Measurements from ENCODE around the gene FIGN. TPM values are rescaled to one million over a fixed set of nuclear protein-coding genes. Genes with fewer than 3 reads are reported as not detected.

Gene FIGN
- total and polyA plus RNA-seq, 2 experiments from 2014 or later = 1.4 to 4.5 TPM

DNA sequence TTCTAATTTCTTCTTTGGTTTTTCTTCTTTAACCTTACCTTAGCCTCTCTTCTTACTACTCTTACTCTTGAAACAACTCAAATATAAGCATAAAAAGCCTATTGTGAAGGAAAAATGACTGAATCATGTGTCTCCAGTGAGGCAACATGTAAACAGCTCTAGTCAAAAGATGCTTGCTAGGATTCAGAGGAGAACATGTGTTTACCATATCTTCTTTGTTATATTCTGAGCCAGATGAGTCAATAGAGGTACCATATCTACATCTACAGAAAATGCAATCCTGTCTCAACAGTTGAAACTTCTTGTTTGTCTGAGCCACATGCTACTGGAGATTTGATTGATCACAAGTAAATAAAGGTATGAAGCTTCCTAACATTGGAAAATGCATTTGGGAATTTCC lies 15.9 kb upstream of the FIGN start:
- H3K4me2 ChIP-seq = no peak overlapping the region
- H3K79me2 ChIP-seq = no peaks in the 10 kb centered on the region

GRCh38 chr2:163748420-163748819 lies 12.6 kb upstream of the FIGN start:
- Histone ChIP-seq H3K9me2 (replicated peaks; ENCODE audit: insufficient read depth) (no peaks in the 10 kb centered on the region), H3K4me1 (ENCODE audit: insufficient read depth) (no peaks in the 10 kb centered on the region), H3K36me3 (replicated peaks; ENCODE audit: insufficient read depth, low read depth) (no peaks in the 10 kb centered on the region), H3K27me3 (no peaks in the 10 kb centered on the region), H3K79me2 (no peaks in the 10 kb centered on the region), H3K4me3 (no peak overlapping the region), H4K20me1 (ENCODE audit: insufficient read depth, poor library complexity, severe bottlenecking) (no peaks in the 10 kb centered on the region), H3K27ac (no peak overlapping the region), H3K4me2 (no peak overlapping the region), H3K9me3 (ENCODE audit: low read depth) (no peaks in the 10 kb centered on the region), H2AFZ (no peak overlapping the region)
- TF ChIP-seq EZH2phosphoT487 (IDR thresholded peaks at IDR 0.05; ENCODE audit: low read depth, severe bottlenecking, unreplicated experiment) (no peak), EZH2 (IDR thresholded peaks at IDR 0.05; ENCODE audit: borderline replicate concordance) (no peak)
- TF ChIP-seq, protein P1, sequence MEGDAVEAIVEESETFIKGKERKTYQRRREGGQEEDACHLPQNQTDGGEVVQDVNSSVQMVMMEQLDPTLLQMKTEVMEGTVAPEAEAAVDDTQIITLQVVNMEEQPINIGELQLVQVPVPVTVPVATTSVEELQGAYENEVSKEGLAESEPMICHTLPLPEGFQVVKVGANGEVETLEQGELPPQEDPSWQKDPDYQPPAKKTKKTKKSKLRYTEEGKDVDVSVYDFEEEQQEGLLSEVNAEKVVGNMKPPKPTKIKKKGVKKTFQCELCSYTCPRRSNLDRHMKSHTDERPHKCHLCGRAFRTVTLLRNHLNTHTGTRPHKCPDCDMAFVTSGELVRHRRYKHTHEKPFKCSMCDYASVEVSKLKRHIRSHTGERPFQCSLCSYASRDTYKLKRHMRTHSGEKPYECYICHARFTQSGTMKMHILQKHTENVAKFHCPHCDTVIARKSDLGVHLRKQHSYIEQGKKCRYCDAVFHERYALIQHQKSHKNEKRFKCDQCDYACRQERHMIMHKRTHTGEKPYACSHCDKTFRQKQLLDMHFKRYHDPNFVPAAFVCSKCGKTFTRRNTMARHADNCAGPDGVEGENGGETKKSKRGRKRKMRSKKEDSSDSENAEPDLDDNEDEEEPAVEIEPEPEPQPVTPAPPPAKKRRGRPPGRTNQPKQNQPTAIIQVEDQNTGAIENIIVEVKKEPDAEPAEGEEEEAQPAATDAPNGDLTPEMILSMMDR (IDR thresholded peaks at IDR 0.05; ENCODE audit: poor library complexity) = no peak
- DNase-seq (ENCODE audit: low spot score) = no peak

More for the DNA sequence above, 15.9 kb upstream of the FIGN start:
- Histone ChIP-seq H3K36me3 (replicated peaks; ENCODE audit: insufficient read depth, low read depth) (no peaks in the 10 kb centered on the region), H2AFZ (no peak overlapping the region), H3K4me1 (ENCODE audit: insufficient read depth) (no peaks in the 10 kb centered on the region), H3K27me3 (no peaks in the 10 kb centered on the region), H3K9me3 (ENCODE audit: low read depth) (no peaks in the 10 kb centered on the region), H3K27ac (no peak overlapping the region), H3K9me2 (replicated peaks; ENCODE audit: insufficient read depth) (no peaks in the 10 kb centered on the region), H4K20me1 (ENCODE audit: insufficient read depth, poor library complexity, severe bottlenecking) (no peaks in the 10 kb centered on the region), H3K4me3 (no peak overlapping the region)
- TF ChIP-seq, protein P1 (IDR thresholded peaks at IDR 0.05; ENCODE audit: poor library complexity) = no peak
- TF ChIP-seq EZH2phosphoT487 (IDR thresholded peaks at IDR 0.05; ENCODE audit: low read depth, severe bottlenecking, unreplicated experiment) (no peak), EZH2 (IDR thresholded peaks at IDR 0.05; ENCODE audit: borderline replicate concordance) (no peak)
- DNase-seq (ENCODE audit: low spot score) = no peak

DNA sequence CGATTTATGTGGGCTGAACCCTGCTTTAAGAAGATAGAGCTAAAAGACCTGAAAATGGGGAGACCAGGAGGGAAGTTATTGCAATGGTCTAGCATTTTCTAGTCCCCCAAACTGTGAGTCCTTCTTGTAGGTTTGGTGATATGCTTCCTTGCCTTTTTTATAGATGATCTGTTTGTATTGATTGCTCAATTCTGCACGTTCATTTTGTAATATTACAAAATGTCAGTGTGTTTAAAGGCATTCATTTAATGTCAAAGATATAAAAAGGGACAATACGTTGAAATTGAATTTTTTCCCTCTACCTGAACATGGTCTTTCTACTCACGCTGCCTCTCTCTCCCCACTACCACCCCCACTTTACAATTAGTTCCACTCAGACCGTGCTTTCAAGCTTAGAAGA lies 5.6 kb upstream of the FIGN start:
- Histone ChIP-seq H2AFZ (no peak overlapping the region), H3K9me2 (replicated peaks; ENCODE audit: insufficient read depth) (no peaks in the 10 kb centered on the region), H3K9me3 (ENCODE audit: low read depth) (no peaks in the 10 kb centered on the region), H3K4me3 (no peak overlapping the region), H3K36me3 (replicated peaks; ENCODE audit: insufficient read depth, low read depth) (no peaks in the 10 kb centered on the region), H3K4me2 (no peak overlapping the region), H3K27me3 (no peaks in the 10 kb centered on the region), H3K4me1 (ENCODE audit: insufficient read depth) (no peaks in the 10 kb centered on the region), H3K27ac (no peak overlapping the region), H4K20me1 (ENCODE audit: insufficient read depth, poor library complexity, severe bottlenecking) (no peaks in the 10 kb centered on the region), H3K79me2 (no peaks in the 10 kb centered on the region)
- DNase-seq (ENCODE audit: low spot score) = no peak
- TF ChIP-seq, protein P1 (IDR thresholded peaks at IDR 0.05; ENCODE audit: poor library complexity) = no peak
- TF ChIP-seq EZH2phosphoT487 (IDR thresholded peaks at IDR 0.05; ENCODE audit: low read depth, severe bottlenecking, unreplicated experiment) (no peak), EZH2 (IDR thresholded peaks at IDR 0.05; ENCODE audit: borderline replicate concordance) (no peak)
- WGBS (ENCODE audit: low lambda C conversion rate, missing lambda C conversion rate) = 85% methylated on average over 5 of the region's 5 CpGs

DNA sequence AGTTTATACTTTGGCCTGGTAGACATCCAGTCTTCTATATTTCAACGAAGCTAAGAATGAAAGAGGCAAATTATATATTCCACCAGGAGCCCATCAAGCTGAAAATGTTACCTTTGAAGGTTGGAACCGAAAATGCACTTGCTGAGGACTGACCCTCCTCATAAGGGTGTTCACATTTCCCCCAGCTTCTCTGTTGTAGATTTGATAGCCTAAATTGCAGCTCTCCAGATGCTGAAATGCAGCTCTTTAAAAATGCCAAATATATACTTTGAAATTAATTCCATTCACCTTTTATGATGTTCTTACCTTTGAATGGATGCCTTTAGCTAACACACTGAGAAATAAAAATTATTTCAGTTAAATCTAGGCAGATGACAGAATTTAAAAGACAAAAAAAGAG lies 1.8 kb upstream of the FIGN start:
- no peaks in the 10 kb centered on the region for H3K9me2 ChIP-seq (replicated peaks; ENCODE audit: insufficient read depth)
- no peak for DNase-seq (ENCODE audit: low spot score)
- no peak overlapping the region for H2AFZ ChIP-seq
- 71% methylated on average over 2 of the region's 2 CpGs for WGBS (ENCODE audit: low lambda C conversion rate, missing lambda C conversion rate)
- H3K4me1 ChIP-seq (ENCODE audit: insufficient read depth) = no peaks in the 10 kb centered on the region
- H3K9me3 ChIP-seq (ENCODE audit: low read depth) = no peaks in the 10 kb centered on the region
- TF ChIP-seq EZH2phosphoT487 (IDR thresholded peaks at IDR 0.05; ENCODE audit: low read depth, severe bottlenecking, unreplicated experiment) = no peak
- TF ChIP-seq, protein P1 (IDR thresholded peaks at IDR 0.05; ENCODE audit: poor library complexity) = no peak
- no peak for TF ChIP-seq EZH2 (IDR thresholded peaks at IDR 0.05; ENCODE audit: borderline replicate concordance)
- H3K36me3 ChIP-seq (replicated peaks; ENCODE audit: insufficient read depth, low read depth) = no peaks in the 10 kb centered on the region
- H3K4me3 ChIP-seq = no peak overlapping the region
- H3K4me2 ChIP-seq = peak overlapping the region; percentile 93
- H3K27ac ChIP-seq = no peak overlapping the region
- H3K79me2 ChIP-seq = peaks cover 10% of the 10 kb centered on the region
- H4K20me1 ChIP-seq (ENCODE audit: insufficient read depth, poor library complexity, severe bottlenecking) = no peaks in the 10 kb centered on the region
- no peaks in the 10 kb centered on the region for H3K27me3 ChIP-seq

Data from hepatocyte (in vitro differentiated cells).